ENCODE results near the gene TAC3.

The TAC3 gene

GRCh38 chr12:57016348-57016747 lies at the start of gene TAC3:
Gene TAC3, minus strand, starts transcription at chr12:57016529. Its CDS starts 732 bp downstream, at chr12:57015797.
- TF ChIP-seq ISL1 (CRISPR knock-in tag; IDR thresholded peaks at IDR 0.05) = no peak
- TF ChIP-seq ZC3H10 (CRISPR knock-in tag; IDR thresholded peaks at IDR 0.05) = no peak
- no peak for TF ChIP-seq ZNF8 (CRISPR knock-in tag; IDR thresholded peaks at IDR 0.05)
- TF ChIP-seq ZFP3 (CRISPR knock-in tag; IDR thresholded peaks at IDR 0.05) = no peak
- no peak for TF ChIP-seq ESRRG (CRISPR knock-in tag; IDR thresholded peaks at IDR 0.05)
- no peak for TF ChIP-seq ARNTL (CRISPR knock-in tag; IDR thresholded peaks at IDR 0.05; ENCODE audit: borderline replicate concordance, low read depth)
- TF ChIP-seq TCF4 (CRISPR knock-in tag; IDR thresholded peaks at IDR 0.05; ENCODE audit: borderline replicate concordance) = no peak
- no peak for TF ChIP-seq TOX (CRISPR knock-in tag; IDR thresholded peaks at IDR 0.05; ENCODE audit: borderline replicate concordance)
- no peak for TF ChIP-seq GLIS3 (CRISPR knock-in tag; IDR thresholded peaks at IDR 0.05)
- no peak for TF ChIP-seq POU6F1 (CRISPR knock-in tag; IDR thresholded peaks at IDR 0.05; ENCODE audit: borderline replicate concordance, low read depth)
- no peak for TF ChIP-seq SNAI2 (CRISPR knock-in tag; IDR thresholded peaks at IDR 0.05)
- TF ChIP-seq, protein P1, sequence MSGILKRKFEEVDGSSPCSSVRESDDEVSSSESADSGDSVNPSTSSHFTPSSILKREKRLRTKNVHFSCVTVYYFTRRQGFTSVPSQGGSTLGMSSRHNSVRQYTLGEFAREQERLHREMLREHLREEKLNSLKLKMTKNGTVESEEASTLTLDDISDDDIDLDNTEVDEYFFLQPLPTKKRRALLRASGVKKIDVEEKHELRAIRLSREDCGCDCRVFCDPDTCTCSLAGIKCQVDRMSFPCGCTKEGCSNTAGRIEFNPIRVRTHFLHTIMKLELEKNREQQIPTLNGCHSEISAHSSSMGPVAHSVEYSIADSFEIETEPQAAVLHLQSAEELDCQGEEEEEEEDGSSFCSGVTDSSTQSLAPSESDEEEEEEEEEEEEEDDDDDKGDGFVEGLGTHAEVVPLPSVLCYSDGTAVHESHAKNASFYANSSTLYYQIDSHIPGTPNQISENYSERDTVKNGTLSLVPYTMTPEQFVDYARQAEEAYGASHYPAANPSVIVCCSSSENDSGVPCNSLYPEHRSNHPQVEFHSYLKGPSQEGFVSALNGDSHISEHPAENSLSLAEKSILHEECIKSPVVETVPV (CRISPR knock-in tag; IDR thresholded peaks at IDR 0.05) = no peak
- TF ChIP-seq CSDC2 (CRISPR knock-in tag; IDR thresholded peaks at IDR 0.05) = no peak
- TF ChIP-seq RARB (CRISPR knock-in tag; IDR thresholded peaks at IDR 0.05) = no peak
- no peak for TF ChIP-seq ZNF70 (CRISPR knock-in tag; IDR thresholded peaks at IDR 0.05)
- no peak for TF ChIP-seq BACH2 (CRISPR knock-in tag; IDR thresholded peaks at IDR 0.05; ENCODE audit: borderline replicate concordance)
- no peak for TF ChIP-seq CREB5 (CRISPR knock-in tag; IDR thresholded peaks at IDR 0.05; ENCODE audit: low read depth)
- TF ChIP-seq PPARA (CRISPR knock-in tag; IDR thresholded peaks at IDR 0.05; ENCODE audit: borderline replicate concordance) = no peak
- peak; percentile 21; the same call in 1 of the 3 replicates for ATAC-seq

DNA sequence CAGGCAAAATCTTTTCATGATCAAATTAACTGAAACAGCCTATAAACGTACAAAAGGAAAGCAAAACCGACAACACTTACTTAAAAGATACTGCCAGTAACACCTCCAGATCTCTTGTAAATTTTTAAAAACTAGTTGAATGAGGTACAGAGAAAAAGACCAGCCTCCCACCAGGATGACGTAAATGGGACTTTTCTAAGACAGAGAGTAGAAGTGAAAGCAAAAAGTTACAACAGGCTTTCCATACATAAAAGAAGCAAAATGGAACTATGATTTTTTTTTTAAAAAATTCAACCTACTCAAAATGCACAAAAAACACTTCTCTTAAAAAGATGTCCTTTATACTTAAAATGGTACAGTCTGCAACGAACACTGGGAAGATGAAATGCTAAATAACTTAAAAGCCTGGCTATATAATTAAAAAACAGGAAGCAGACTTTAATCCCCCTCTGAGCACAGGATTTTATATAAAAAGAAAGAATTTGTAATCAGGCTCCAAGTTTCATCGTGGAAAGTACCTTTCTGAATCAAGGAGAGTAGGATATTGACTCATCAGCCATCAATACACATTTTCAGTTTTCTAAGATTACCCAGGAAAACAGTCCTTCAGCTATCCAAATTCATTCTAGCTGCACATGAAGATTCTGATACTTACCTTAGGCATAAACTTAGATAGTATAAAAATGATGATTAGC lies 47.8 kb upstream of the TAC3 start:
- no peak for ATAC-seq
- TF ChIP-seq SNAI2 (CRISPR knock-in tag; IDR thresholded peaks at IDR 0.05) = no peak
- no peak for TF ChIP-seq ESRRG (CRISPR knock-in tag; IDR thresholded peaks at IDR 0.05)
- no peak for TF ChIP-seq ZNF8 (CRISPR knock-in tag; IDR thresholded peaks at IDR 0.05)
- TF ChIP-seq PATZ1 (CRISPR knock-in tag; IDR thresholded peaks at IDR 0.05; ENCODE audit: borderline replicate concordance) = no peak
- TF ChIP-seq POU6F1 (CRISPR knock-in tag; IDR thresholded peaks at IDR 0.05; ENCODE audit: borderline replicate concordance, low read depth) = no peak
- TF ChIP-seq TCF4 (CRISPR knock-in tag; IDR thresholded peaks at IDR 0.05; ENCODE audit: borderline replicate concordance) = no peak

- no peak for ATAC-seq
- no peak for TF ChIP-seq SNAI2 (CRISPR knock-in tag; IDR thresholded peaks at IDR 0.05)
- TF ChIP-seq ZC3H10 (CRISPR knock-in tag; IDR thresholded peaks at IDR 0.05) = no peak
- no peak for TF ChIP-seq CSDC2 (CRISPR knock-in tag; IDR thresholded peaks at IDR 0.05)
- TF ChIP-seq ZNF565 (CRISPR knock-in tag; conservative IDR thresholded peaks at IDR 0.05; ENCODE audit: low read depth) = no peak
- TF ChIP-seq BACH2 (CRISPR knock-in tag; IDR thresholded peaks at IDR 0.05; ENCODE audit: borderline replicate concordance) = no peak
- no peak for TF ChIP-seq TOX (CRISPR knock-in tag; IDR thresholded peaks at IDR 0.05; ENCODE audit: borderline replicate concordance)
- no peak for TF ChIP-seq RARB (CRISPR knock-in tag; IDR thresholded peaks at IDR 0.05)
- no peak for TF ChIP-seq ESRRG (CRISPR knock-in tag; IDR thresholded peaks at IDR 0.05)
- TF ChIP-seq OSR1 (CRISPR knock-in tag; IDR thresholded peaks at IDR 0.05) = no peak
- TF ChIP-seq TSHZ2 (CRISPR knock-in tag; IDR thresholded peaks at IDR 0.05) = no peak
- TF ChIP-seq PATZ1 (CRISPR knock-in tag; IDR thresholded peaks at IDR 0.05; ENCODE audit: borderline replicate concordance) = no peak
- TF ChIP-seq TCF4 (CRISPR knock-in tag; IDR thresholded peaks at IDR 0.05; ENCODE audit: borderline replicate concordance) = no peak
- TF ChIP-seq ZNF8 (CRISPR knock-in tag; IDR thresholded peaks at IDR 0.05) = no peak
These were observed 42.1 kb upstream of the TAC3 start for GRCh38 chr12:57058454-57058853.

Measured in SK-N-SH treated with all-trans-retinoic acid at 6 μM for 48 hours (cell line).